ENCODE data around the gene ELMO3. TPM values are rescaled to one million over a fixed set of nuclear protein-coding genes. Genes with fewer than 3 reads are reported as not detected.
A peak's percentile ranks its signal among the peaks of the same experiment; 100 is the strongest.

The ELMO3 gene
- total and polyA plus RNA-seq, 2 of the 13 experiments (the other 11 are each of a cell fraction or from before 2014, with no cell fraction given): 2.6 to 4.0 TPM

- TF ChIP-seq KIAA2018 (CRISPR knock-in tag; IDR thresholded peaks at IDR 0.05; ENCODE audit: borderline replicate concordance) (no peak), NCOA1 (CRISPR knock-in tag; IDR thresholded peaks at IDR 0.05) (no peak), POGZ (CRISPR knock-in tag; IDR thresholded peaks at IDR 0.05) (peak; percentile 49; the same call in 1 of the 2 replicates), BCLAF1 (IDR thresholded peaks at IDR 0.05) (no peak), PHF5A (CRISPR knock-in tag; IDR thresholded peaks at IDR 0.05; ENCODE audit: low read depth, unreplicated experiment) (no peak), THAP11 (CRISPR knock-in tag; IDR thresholded peaks at IDR 0.05) (no peak), ZNF276 (CRISPR knock-in tag; IDR thresholded peaks at IDR 0.05; ENCODE audit: low read depth) (peak; percentile 63; the same call in 1 of the 2 replicates), SMC3 (IDR thresholded peaks at IDR 0.05; ENCODE audit: low read length) (no peak), ZNF75D (CRISPR knock-in tag; IDR thresholded peaks at IDR 0.05; ENCODE audit: borderline replicate concordance) (no peak), ZNF354B (CRISPR knock-in tag; IDR thresholded peaks at IDR 0.05) (no peak), PHF20 (CRISPR knock-in tag; IDR thresholded peaks at IDR 0.05) (no peak; the same call in 1 of the 2 replicates), MATR3 (CRISPR knock-in tag; IDR thresholded peaks at IDR 0.05) (no peak), TCF7L2 (IDR thresholded peaks at IDR 0.05; ENCODE audit: low read depth, low read length) (no peak)
Observed at GRCh38 chr16:67177743-67178699, 20.9 kb upstream of the ELMO3 start (continued).

All from HepG2 (cell line).